ENCODE data around the gene MTFR2.

MTFR2 gene

DNA sequence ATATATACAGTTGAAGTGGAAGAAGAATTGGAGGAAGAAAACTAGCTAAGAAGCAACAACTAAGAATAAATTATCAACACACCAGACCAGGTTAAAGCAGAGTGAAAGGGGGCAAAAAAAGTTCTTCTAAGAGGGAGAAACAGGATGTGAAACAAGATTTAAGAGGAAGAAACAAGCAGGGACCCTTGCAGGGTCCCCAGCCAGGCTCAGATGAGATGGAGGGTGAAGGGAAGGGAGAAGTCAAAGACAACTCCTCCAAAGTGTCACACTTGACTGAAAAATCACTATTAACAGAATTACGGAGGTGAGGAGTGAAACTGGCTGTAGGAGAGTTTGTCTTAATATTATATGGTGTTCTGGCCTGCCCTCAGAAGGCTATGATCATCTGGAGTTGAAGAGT, 65.4 kb downstream of the MTFR2 start:
- no peak for DNase-seq (ENCODE audit: low read depth, low spot score)

DNA sequence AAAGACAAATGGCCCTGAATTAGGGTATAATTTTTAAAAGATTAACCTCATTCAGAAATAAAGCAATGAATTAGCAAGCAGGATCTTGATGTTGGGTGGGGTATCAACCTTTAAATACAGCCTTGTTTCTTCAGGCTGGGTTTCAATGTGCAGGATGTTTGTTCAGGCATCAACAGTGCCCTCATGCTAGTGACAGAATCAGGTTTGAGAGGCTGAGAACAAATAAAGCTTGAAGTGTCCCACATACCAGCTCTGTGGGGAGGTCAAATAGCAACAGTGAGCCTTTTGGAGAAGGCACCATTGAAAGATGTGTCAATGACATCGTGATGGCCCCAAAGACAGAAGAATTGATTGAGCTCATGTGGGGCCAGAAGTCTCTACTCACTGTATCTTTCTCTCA, 68.2 kb downstream of the MTFR2 start:
- no peak for DNase-seq (ENCODE audit: low read depth, low spot score)

DNA sequence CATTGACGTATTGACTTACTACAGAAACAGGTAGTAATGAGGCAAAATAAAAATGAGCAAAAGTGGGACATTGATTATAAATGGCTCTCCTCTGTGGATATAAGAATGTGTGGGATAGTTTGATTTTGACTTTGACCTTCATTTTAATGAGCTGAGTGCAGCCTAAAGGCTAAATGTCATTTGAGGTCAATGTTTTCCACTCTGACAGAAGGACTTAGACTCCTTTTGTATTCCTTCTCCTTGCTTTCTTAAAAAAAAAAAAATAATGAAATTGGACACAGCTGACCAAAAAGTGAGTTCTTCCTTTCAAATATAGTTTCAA, 68.6 kb downstream of the MTFR2 start:
- DNase-seq (ENCODE audit: low read depth, low spot score) = no peak
